HepG2 (cell line): ENCODE measurements around the gene UROD. TPM values are rescaled to one million over a fixed set of nuclear protein-coding genes. Genes with fewer than 3 reads are reported as not detected.
A peak's percentile ranks its signal among the peaks of the same experiment; 100 is the strongest.

Source experiments
- ATF1 ChIP-seq: IDR thresholded peaks from 2 replicates; pipeline ENCODE4 v1.6.1; 2016; ENCODE audit warnings: mild to moderate bottlenecking, control low read depth
- ATF4 ChIP-seq, 2 experiments: fragments of 450-650 bp in 1 of 2; sonication (generic) in 1 of 2; formaldehyde crosslinking; IDR thresholded peaks; 2 replicates each; pipeline versions ENCODE4 v1.5.0 to v1.8.0; 2020 to 2022; ENCODE audit warnings: mild to moderate bottlenecking in 1 of 2, missing genetic modification reagents in 1 of 2
- BCL3 ChIP-seq: sonication (generic); formaldehyde crosslinking; IDR thresholded peaks from 2 replicates; pipeline ENCODE4 v1.5.1; 2020; ENCODE audit warnings: mild to moderate bottlenecking, missing genetic modification reagents, moderate library complexity
- E2F1 ChIP-seq: sonication (generic); formaldehyde crosslinking; IDR thresholded peaks from 2 replicates; pipeline ENCODE4 v1.5.0; 2020; ENCODE audit warnings: missing genetic modification reagents
- KDM2A ChIP-seq: sonication (generic); formaldehyde crosslinking; IDR thresholded peaks from 2 replicates; pipeline ENCODE4 v1.4.0; 2020; ENCODE audit warnings: low read depth, missing genetic modification reagents, borderline replicate concordance
- KLF16 ChIP-seq, 2 experiments: sonication (generic) in 1 of 2; formaldehyde crosslinking in 1 of 2; IDR thresholded peaks; 2 replicates each; pipeline versions ENCODE4 v1.6.1 to v1.8.0; 2016 to 2023; ENCODE audit warnings: missing genetic modification reagents in 2 of 2, missing compliant biosample characterization in 1 of 2
- MXI1 ChIP-seq: IDR thresholded peaks from 3 replicates; pipeline ENCODE4 v1.6.1; 2012; ENCODE audit warnings: low read depth, low read length, inconsistent platforms, borderline replicate concordance
- SIN3A ChIP-seq: IDR thresholded peaks from 2 replicates; pipeline ENCODE4 v1.6.1; 2011; ENCODE audit warnings: low read depth, mild to moderate bottlenecking, control low read depth, low read length, borderline replicate concordance
- SOX13 ChIP-seq, 3 experiments: fragments of 450-650 bp in 1 of 3; sonication (generic) in 1 of 3; formaldehyde crosslinking in 1 of 3; IDR thresholded peaks in 2 of 3; conservative IDR thresholded peaks in 1 of 3; 2 replicates each; pipeline versions ENCODE4 v1.5.0 to v1.6.1; 2016 to 2020; ENCODE audit warnings: antibody characterized with exemption in 1 of 3, mild to moderate bottlenecking in 1 of 3, missing compliant biosample characterization in 1 of 3, missing genetic modification reagents in 1 of 3, moderate library complexity in 1 of 3
- ZNF33A ChIP-seq: sonication (generic); formaldehyde crosslinking; IDR thresholded peaks from 2 replicates; pipeline ENCODE4 v1.5.1; 2020; ENCODE audit warnings: missing genetic modification reagents, mild to moderate bottlenecking, moderate library complexity, borderline replicate concordance
- ZNF407 ChIP-seq: sonication (generic); formaldehyde crosslinking; IDR thresholded peaks from one replicate; pipeline ENCODE4 v1.5.1; 2020; ENCODE audit warnings: mild to moderate bottlenecking, missing genetic modification reagents; ENCODE audit errors: not compliant biosample characterization
- ZNF547 ChIP-seq: sonication (generic); formaldehyde crosslinking; IDR thresholded peaks from 2 replicates; pipeline ENCODE4 v1.5.1; 2020; ENCODE audit warnings: mild to moderate bottlenecking, missing genetic modification reagents
- ZNF652 ChIP-seq: IDR thresholded peaks from 2 replicates; pipeline ENCODE4 v1.6.1; 2016; ENCODE audit warnings: low read depth, borderline replicate concordance
- ZSCAN9 ChIP-seq: IDR thresholded peaks from 2 replicates; pipeline ENCODE4 v1.6.1; 2016; ENCODE audit warnings: borderline replicate concordance
- polyA plus RNA-seq, 8 experiments: library from polyadenylated mRNA; depleted of rRNA in 3 of 8; stranded (reverse) in 7 of 8; unstranded in 1 of 8; fragments of >200 nt; fragmentation: Illumina TruSeq in 4 of 8; extraction: Trizol in 4 of 8; gene quantifications; 2 replicates each; pipeline versions ENCODE4 v1.2.1 to v1.2.3, GENCODE V29; 2011 to 2016; ENCODE audit warnings: low read depth in 4 of 8, missing spikeins in 1 of 8, mixed read lengths in 1 of 8; ENCODE audit not compliant: insufficient read depth in 1 of 8
- total RNA-seq, 5 experiments: library from RNA; depleted of rRNA; stranded (reverse); fragments of >200 nt; fragmentation: Illumina TruSeq; extraction: Trizol; gene quantifications; 2 replicates each; pipeline ENCODE4 v1.2.3, GENCODE V29; 2016; ENCODE audit warnings: low read depth in 1 of 5

The UROD gene
- total and polyA plus RNA-seq, 2 of the 13 experiments (the other 11 are each of a cell fraction or from before 2014, with no cell fraction given) = 162 to 171 TPM

- TF ChIP-seq KDM2A (CRISPR knock-in tag) (peak; percentile 62), ZSCAN9 (CRISPR knock-in tag) (no peak), ZNF407 (peak; percentile 66), ZNF33A (CRISPR knock-in tag) (no peak), E2F1 (CRISPR knock-in tag) (peak; percentile 56; the same call in 1 of the 2 replicates), SOX13 (IDR thresholded peaks at IDR 0.05) (no peak), SOX13 (CRISPR knock-in tag; conservative IDR thresholded peaks at IDR 0.05 in 1 of 2, IDR thresholded peaks at IDR 0.05 in 1 of 2) (0 out of 4 replicates have a peak, but pooled peaks of 1 of the 2 experiments have one; percentile 15), SIN3A (peak; percentile 96), ATF4 (CRISPR knock-in tag; IDR thresholded peaks at IDR 0.05) (no peak), BCL3 (CRISPR knock-in tag) (peak; percentile 33; the same call in 1 of the 2 replicates), MXI1 (peak; percentile 81; the same call in 1 of the 3 replicates), ATF1 (CRISPR knock-in tag) (no peak), ZNF652 (CRISPR knock-in tag) (no peak), KLF16 (CRISPR knock-in tag; IDR thresholded peaks at IDR 0.05) (peak in 1 of 2 experiments; percentile 74; a peak in 1 of 4 replicates), ZNF547 (CRISPR knock-in tag) (peak; percentile 71)
Measured at GRCh38 chr1:45010855-45011811, 921 bp upstream of the UROD start, which contains the start of gene HECTD3 (continued).
